Measurements from ENCODE around the gene HHIP. TPM values are rescaled to one million over a fixed set of nuclear protein-coding genes. Genes with fewer than 3 reads are reported as not detected.
A peak's percentile ranks its signal among the peaks of the same experiment; 100 is the strongest.

HHIP gene
- total RNA-seq, 1 donor: 0.72 TPM

DNA sequence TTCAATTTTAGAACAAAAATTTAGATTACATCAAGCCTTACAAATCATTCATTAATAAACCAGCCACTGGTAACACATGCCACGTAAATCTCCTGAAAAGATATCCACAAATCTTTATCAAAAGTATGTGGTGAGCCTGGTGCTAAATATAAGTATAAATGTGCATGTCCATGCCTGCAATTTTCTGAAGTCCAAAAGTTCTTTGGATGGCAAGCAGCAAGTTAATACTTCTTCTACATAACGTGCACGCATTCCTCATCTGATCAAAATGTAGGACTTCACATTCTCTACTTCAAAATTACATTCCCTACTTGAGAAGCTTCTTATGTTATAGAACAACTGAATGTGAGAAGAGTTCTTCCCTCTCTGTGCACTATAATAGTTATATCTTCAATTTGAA, 49.8 kb downstream of the HHIP start:
- Histone ChIP-seq H3K9me3 (ENCODE audit: low read depth, low read length) (no peaks in the 10 kb centered on the region), H3K27me3 (ENCODE audit: insufficient read depth, low read length) (no peaks in the 10 kb centered on the region), H3K4me3 (ENCODE audit: insufficient read depth, low read length) (no peak overlapping the region), H3K4me1 (ENCODE audit: insufficient read depth, low read length) (peaks cover 15% of the 10 kb centered on the region), H4K20me1 (ENCODE audit: insufficient read depth, low read length) (no peaks in the 10 kb centered on the region), H3K4me2 (ENCODE audit: insufficient read depth, low read length) (no peak overlapping the region), H3K36me3 (ENCODE audit: insufficient read depth, low read length) (no peaks in the 10 kb centered on the region), H2AFZ (ENCODE audit: low read length) (no peak overlapping the region), H3K79me2 (ENCODE audit: insufficient read depth, low read length) (no peaks in the 10 kb centered on the region), H3K27ac (ENCODE audit: low read depth, low read length) (no peak overlapping the region)
- TF ChIP-seq, protein P1, sequence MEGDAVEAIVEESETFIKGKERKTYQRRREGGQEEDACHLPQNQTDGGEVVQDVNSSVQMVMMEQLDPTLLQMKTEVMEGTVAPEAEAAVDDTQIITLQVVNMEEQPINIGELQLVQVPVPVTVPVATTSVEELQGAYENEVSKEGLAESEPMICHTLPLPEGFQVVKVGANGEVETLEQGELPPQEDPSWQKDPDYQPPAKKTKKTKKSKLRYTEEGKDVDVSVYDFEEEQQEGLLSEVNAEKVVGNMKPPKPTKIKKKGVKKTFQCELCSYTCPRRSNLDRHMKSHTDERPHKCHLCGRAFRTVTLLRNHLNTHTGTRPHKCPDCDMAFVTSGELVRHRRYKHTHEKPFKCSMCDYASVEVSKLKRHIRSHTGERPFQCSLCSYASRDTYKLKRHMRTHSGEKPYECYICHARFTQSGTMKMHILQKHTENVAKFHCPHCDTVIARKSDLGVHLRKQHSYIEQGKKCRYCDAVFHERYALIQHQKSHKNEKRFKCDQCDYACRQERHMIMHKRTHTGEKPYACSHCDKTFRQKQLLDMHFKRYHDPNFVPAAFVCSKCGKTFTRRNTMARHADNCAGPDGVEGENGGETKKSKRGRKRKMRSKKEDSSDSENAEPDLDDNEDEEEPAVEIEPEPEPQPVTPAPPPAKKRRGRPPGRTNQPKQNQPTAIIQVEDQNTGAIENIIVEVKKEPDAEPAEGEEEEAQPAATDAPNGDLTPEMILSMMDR (IDR thresholded peaks at IDR 0.05; ENCODE audit: extremely low read depth, low read depth, low read length): no peak
- DNase-seq (ENCODE audit: insufficient read length, low spot score, missing footprints): no peak

- Histone ChIP-seq H3K79me2 (ENCODE audit: insufficient read depth, low read length) (no peaks in the 10 kb centered on the region), H3K9me3 (ENCODE audit: low read depth, low read length) (no peaks in the 10 kb centered on the region), H3K27ac (ENCODE audit: low read depth, low read length) (no peak overlapping the region), H3K4me1 (ENCODE audit: insufficient read depth, low read length) (peaks cover 15% of the 10 kb centered on the region), H3K27me3 (ENCODE audit: insufficient read depth, low read length) (no peaks in the 10 kb centered on the region), H3K36me3 (ENCODE audit: insufficient read depth, low read length) (no peaks in the 10 kb centered on the region), H3K4me3 (ENCODE audit: insufficient read depth, low read length) (no peak overlapping the region), H3K4me2 (ENCODE audit: insufficient read depth, low read length) (no peak overlapping the region), H4K20me1 (ENCODE audit: insufficient read depth, low read length) (no peaks in the 10 kb centered on the region), H2AFZ (ENCODE audit: low read length) (no peak overlapping the region)
- TF ChIP-seq, protein P1 (IDR thresholded peaks at IDR 0.05; ENCODE audit: extremely low read depth, low read depth, low read length): no peak
- no peak for DNase-seq (ENCODE audit: insufficient read length, low spot score, missing footprints)
These were observed 50.4 kb downstream of the HHIP start for GRCh38 chr4:144696376-144696775.

GRCh38 chr4:144699565-144699964, 53.6 kb downstream of the HHIP start:
- no peaks in the 10 kb centered on the region for H3K79me2 ChIP-seq (ENCODE audit: insufficient read depth, low read length)
- no peak for DNase-seq (ENCODE audit: insufficient read length, low spot score, missing footprints)
- TF ChIP-seq, protein P1 (IDR thresholded peaks at IDR 0.05; ENCODE audit: extremely low read depth, low read depth, low read length): no peak

DNA sequence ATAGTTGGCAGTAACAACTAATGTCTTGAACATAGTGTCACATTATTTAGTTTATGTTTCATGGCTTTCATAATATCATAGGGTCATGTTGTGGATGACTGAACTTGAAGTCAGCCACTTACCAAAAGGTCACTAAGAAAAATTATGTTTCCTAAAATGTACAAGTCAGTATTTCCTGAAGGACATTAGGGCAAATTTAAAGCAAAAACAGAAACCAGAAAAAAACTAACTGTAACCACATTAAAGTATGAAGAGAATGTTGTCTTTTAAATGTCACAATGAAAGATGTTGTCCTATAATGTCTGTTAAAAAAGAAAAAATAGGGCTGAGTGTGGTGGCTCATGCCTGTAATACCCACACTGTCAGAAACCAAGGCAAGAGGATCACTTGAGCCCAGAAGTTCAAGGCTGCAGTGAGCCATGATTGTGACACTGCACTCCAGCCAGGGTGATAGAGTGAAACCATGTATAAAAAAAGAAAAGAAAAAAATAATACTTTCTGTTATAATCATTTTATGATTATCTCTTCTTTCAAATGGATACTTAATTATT, 55.8 kb downstream of the HHIP start:
- TF ChIP-seq, protein P1 (IDR thresholded peaks at IDR 0.05; ENCODE audit: extremely low read depth, low read depth, low read length): no peak
- Histone ChIP-seq H3K36me3 (ENCODE audit: insufficient read depth, low read length) (no peaks in the 10 kb centered on the region), H3K9me3 (ENCODE audit: low read depth, low read length) (no peaks in the 10 kb centered on the region), H3K4me1 (ENCODE audit: insufficient read depth, low read length) (peaks cover 26% of the 10 kb centered on the region), H3K27me3 (ENCODE audit: insufficient read depth, low read length) (no peaks in the 10 kb centered on the region), H4K20me1 (ENCODE audit: insufficient read depth, low read length) (no peaks in the 10 kb centered on the region), H3K4me2 (ENCODE audit: insufficient read depth, low read length) (no peak overlapping the region), H2AFZ (ENCODE audit: low read length) (no peak overlapping the region), H3K79me2 (ENCODE audit: insufficient read depth, low read length) (no peaks in the 10 kb centered on the region), H3K4me3 (ENCODE audit: insufficient read depth, low read length) (no peak overlapping the region), H3K27ac (ENCODE audit: low read depth, low read length) (no peak overlapping the region)
- DNase-seq (ENCODE audit: insufficient read length, low spot score, missing footprints): no peak

More at GRCh38 chr4:144699565-144699964, 53.6 kb downstream of the HHIP start:
- Histone ChIP-seq H3K4me2 (ENCODE audit: insufficient read depth, low read length) (peak overlapping the region; percentile 49), H3K4me3 (ENCODE audit: insufficient read depth, low read length) (no peak overlapping the region), H3K4me1 (ENCODE audit: insufficient read depth, low read length) (peaks cover 26% of the 10 kb centered on the region), H2AFZ (ENCODE audit: low read length) (no peak overlapping the region), H3K27me3 (ENCODE audit: insufficient read depth, low read length) (no peaks in the 10 kb centered on the region), H3K9me3 (ENCODE audit: low read depth, low read length) (no peaks in the 10 kb centered on the region), H3K36me3 (ENCODE audit: insufficient read depth, low read length) (no peaks in the 10 kb centered on the region), H4K20me1 (ENCODE audit: insufficient read depth, low read length) (no peaks in the 10 kb centered on the region), H3K27ac (ENCODE audit: low read depth, low read length) (no peak overlapping the region)

Data from osteoblast (primary cell).